Mesenchymal stem cell (in vitro differentiated cells and primary cell): ENCODE measurements around the gene SPHK2.

Experiments used
- DNase-seq: peaks from one replicate; pipeline ENCODE4 v3.0.0-alpha.2; 2013
- H2AFZ ChIP-seq: one replicate; pipeline ENCODE4 v1.6.1; 2013; ENCODE audit warnings: low read depth, mild to moderate bottlenecking, control low read depth, inconsistent platforms, low read length, moderate library complexity
- H2AK5ac ChIP-seq: 2 replicates; pipeline ENCODE4 v1.6.1; 2013; ENCODE audit warnings: low read length, moderate library complexity, mild to moderate bottlenecking, inconsistent platforms; ENCODE audit not compliant: severe bottlenecking
- H2BK120ac ChIP-seq: one replicate; pipeline ENCODE4 v1.6.1; 2013; ENCODE audit warnings: low read depth, mild to moderate bottlenecking, inconsistent platforms, low read length, moderate library complexity
- H2BK12ac ChIP-seq, 2 experiments: one replicate each; pipeline ENCODE4 v1.6.1; 2013; ENCODE audit warnings: inconsistent platforms in 2 of 2, low read length in 2 of 2, mild to moderate bottlenecking in 2 of 2, moderate library complexity in 2 of 2, control low read depth in 1 of 2
- H2BK15ac ChIP-seq: one replicate; pipeline ENCODE4 v1.6.1; 2013; ENCODE audit warnings: mild to moderate bottlenecking, low read depth, inconsistent platforms; ENCODE audit not compliant: poor library complexity, severe bottlenecking
- H2BK5ac ChIP-seq: 2 replicates; pipeline ENCODE4 v1.6.1; 2013; ENCODE audit warnings: low read depth, mild to moderate bottlenecking, low read length, control low read depth, inconsistent platforms; ENCODE audit not compliant: poor library complexity, severe bottlenecking
- H3K14ac ChIP-seq, 2 experiments: one replicate each; pipeline ENCODE4 v1.6.1; 2013; ENCODE audit warnings: inconsistent platforms in 2 of 2, low read length in 2 of 2, control low read depth in 1 of 2, mild to moderate bottlenecking in 1 of 2, moderate library complexity in 1 of 2
- H3K18ac ChIP-seq, 2 experiments: one replicate each; pipeline ENCODE4 v1.6.1; 2013; ENCODE audit warnings: inconsistent platforms in 2 of 2, low read length in 2 of 2, control low read depth in 1 of 2, low read depth in 1 of 2, mild to moderate bottlenecking in 1 of 2
- H3K23ac ChIP-seq, 2 experiments: one replicate each; pipeline ENCODE4 v1.6.1; 2013; ENCODE audit warnings: inconsistent platforms in 2 of 2, low read length in 2 of 2, mild to moderate bottlenecking in 2 of 2, moderate library complexity in 2 of 2, control low read depth in 1 of 2
- H3K27ac ChIP-seq: 2 replicates; pipeline ENCODE4 v1.5.1; 2013; ENCODE audit warnings: mild to moderate bottlenecking, moderate library complexity, low read length, control low read depth, inconsistent platforms; ENCODE audit not compliant: poor library complexity, severe bottlenecking
- H3K27me3 ChIP-seq, 2 experiments: 2 replicates each; pipeline versions ENCODE4 v1.6.1 to v1.7.0; 2013; ENCODE audit warnings: low read length in 2 of 2, mild to moderate bottlenecking in 2 of 2, moderate library complexity in 2 of 2, control low read depth in 1 of 2, inconsistent platforms in 1 of 2; ENCODE audit not compliant: control insufficient read depth in 1 of 2, insufficient read depth in 1 of 2
- H3K36me3 ChIP-seq, 2 experiments: 2 replicates each; pipeline versions ENCODE4 v1.6.1 to v1.7.0; 2013; ENCODE audit warnings: low read length in 2 of 2, control low read depth in 1 of 2, inconsistent platforms in 1 of 2, low read depth in 1 of 2, mild to moderate bottlenecking in 1 of 2; ENCODE audit not compliant: insufficient read depth in 2 of 2, control insufficient read depth in 1 of 2
- H3K4ac ChIP-seq, 2 experiments: one replicate each; pipeline ENCODE4 v1.6.1; 2013; ENCODE audit warnings: inconsistent platforms in 2 of 2, low read length in 2 of 2, mild to moderate bottlenecking in 2 of 2, moderate library complexity in 2 of 2, control low read depth in 1 of 2, low read depth in 1 of 2
- H3K4me1 ChIP-seq: 2 replicates; pipeline ENCODE4 v1.6.1; 2013; ENCODE audit warnings: low read depth, low read length, control low read depth; ENCODE audit not compliant: control insufficient read depth, insufficient read depth
- H3K4me2 ChIP-seq: 2 replicates; pipeline ENCODE4 v1.6.1; 2013; ENCODE audit warnings: low read length, mild to moderate bottlenecking, inconsistent platforms; ENCODE audit not compliant: poor library complexity, severe bottlenecking
- H3K4me3 ChIP-seq, 2 experiments: 2 replicates each; pipeline versions ENCODE4 v1.5.1 to v1.7.0; 2013; ENCODE audit warnings: low read length in 2 of 2, mild to moderate bottlenecking in 2 of 2, control low read depth in 1 of 2, low read depth in 1 of 2; ENCODE audit not compliant: insufficient read depth in 1 of 2
- H3K79me1 ChIP-seq: replicated peaks from 2 replicates; pipeline ENCODE4 v1.6.1; 2013; ENCODE audit warnings: mild to moderate bottlenecking, control low read depth, low read length, inconsistent platforms; ENCODE audit not compliant: poor library complexity, severe bottlenecking
- H3K9ac ChIP-seq: 2 replicates; pipeline ENCODE4 v1.7.0; 2013; ENCODE audit warnings: mild to moderate bottlenecking, low read length, moderate library complexity
- H3K9me3 ChIP-seq: 2 replicates; pipeline ENCODE4 v1.7.0; 2013; ENCODE audit warnings: mild to moderate bottlenecking, low read length; ENCODE audit not compliant: control insufficient read depth
- H4K8ac ChIP-seq: one replicate; pipeline ENCODE4 v1.6.1; 2013; ENCODE audit warnings: inconsistent platforms, mild to moderate bottlenecking, low read length, moderate library complexity
- H4K91ac ChIP-seq: one replicate; pipeline ENCODE4 v1.6.1; 2013; ENCODE audit warnings: mild to moderate bottlenecking, low read length, inconsistent platforms
- WGBS: methylation state at CpG from one replicate; pipeline ENCODE4 v1.1.7; 2013; ENCODE audit warnings: mixed read lengths; 5-methylcytosine and 5-hydroxymethylcytosine counted together

The SPHK2 gene

GRCh38 chr19:48623556-48624066 is 4.3 kb downstream of the SPHK2 start:
- H3K4me1 ChIP-seq: peaks cover 19% of the 10 kb centered on the region
- H3K9ac ChIP-seq: peak overlapping the region; percentile 89
- peak overlapping the region in 1 of 2 experiments; percentile 42 for H3K4ac ChIP-seq
- peaks cover 18 to 23% of the 10 kb centered on the region in 2 experiments for H3K36me3 ChIP-seq
- H3K79me1 ChIP-seq: peaks cover 20% of the 10 kb centered on the region
- no peaks in the 10 kb centered on the region for H3K9me3 ChIP-seq
- WGBS: 36% methylated on average over 8 of the region's 8 CpGs
- H2BK5ac ChIP-seq: no peak overlapping the region
- no peak overlapping the region for H2AFZ ChIP-seq
- peak overlapping the region; percentile 70 for H3K4me2 ChIP-seq
- H4K8ac ChIP-seq: peak overlapping the region; percentile 61
- H3K23ac ChIP-seq: no peak overlapping the region
- H2BK15ac ChIP-seq: no peak overlapping the region
- no peak overlapping the region for H4K91ac ChIP-seq
- peak overlapping the region; percentile 21 to 76 for H3K4me3 ChIP-seq
- no peaks in the 10 kb centered on the region for H3K27me3 ChIP-seq
- peak overlapping the region; percentile 69 for H3K27ac ChIP-seq
- H2BK12ac ChIP-seq: no peak overlapping the region
- peak overlapping the region; percentile 23 for H2AK5ac ChIP-seq
- peak overlapping the region; percentile 30 to 46 for H3K18ac ChIP-seq
- H2BK120ac ChIP-seq: no peak overlapping the region
- H3K14ac ChIP-seq: no peak overlapping the region
- no peak for DNase-seq

DNA sequence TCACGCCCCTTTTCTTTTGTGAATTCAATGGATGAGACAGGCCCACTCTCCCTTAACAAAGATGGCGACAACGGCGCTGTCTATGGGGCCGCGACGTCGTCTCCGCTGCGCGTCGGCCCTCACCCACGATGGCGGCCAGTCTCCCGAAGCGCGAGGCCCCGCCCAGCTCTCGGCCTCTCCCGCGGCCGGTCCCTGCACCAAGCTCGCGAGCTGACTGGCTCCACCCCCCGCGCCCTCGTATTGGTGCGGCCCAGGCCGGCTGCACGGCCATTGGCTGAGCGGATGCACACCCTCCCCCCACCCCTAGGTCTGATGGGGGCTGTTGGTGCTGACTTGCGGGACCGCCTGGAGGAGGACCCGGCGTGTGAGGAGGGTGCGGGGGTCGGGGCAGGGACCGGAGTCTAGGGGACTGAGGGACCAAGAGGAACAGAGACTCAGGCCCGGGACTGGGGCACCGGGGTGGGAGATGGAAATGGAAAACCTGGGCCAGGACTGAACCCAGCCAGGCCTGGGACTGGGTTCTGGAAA is 4.8 kb downstream of the SPHK2 start:
- peak; percentile 98 for DNase-seq
- H3K9me3 ChIP-seq: no peaks in the 10 kb centered on the region
- H2BK12ac ChIP-seq: no peak overlapping the region
- H3K4me2 ChIP-seq: peak overlapping the region; percentile 82
- H3K4ac ChIP-seq: peak overlapping the region in 1 of 2 experiments; percentile 42
- H3K18ac ChIP-seq: no peak overlapping the region
- no peak overlapping the region for H4K8ac ChIP-seq
- H2AFZ ChIP-seq: no peak overlapping the region
- H3K27ac ChIP-seq: peak overlapping the region; percentile 69
- peaks cover 23% of the 10 kb centered on the region for H3K4me1 ChIP-seq
- peaks cover 20% of the 10 kb centered on the region for H3K79me1 ChIP-seq
- no peak overlapping the region for H2BK5ac ChIP-seq
- peaks cover 18 to 29% of the 10 kb centered on the region in 2 experiments for H3K36me3 ChIP-seq
- H3K23ac ChIP-seq: no peak overlapping the region
- peak overlapping the region; percentile 55 to 79 for H3K4me3 ChIP-seq
- peak overlapping the region; percentile 89 for H3K9ac ChIP-seq
- WGBS: under 1% methylated on average over 29 of the region's 40 CpGs
- H2AK5ac ChIP-seq: no peak overlapping the region
- no peaks in the 10 kb centered on the region for H3K27me3 ChIP-seq
- H2BK120ac ChIP-seq: no peak overlapping the region
- no peak overlapping the region for H3K14ac ChIP-seq
- no peak overlapping the region for H2BK15ac ChIP-seq
- H4K91ac ChIP-seq: no peak overlapping the region

DNA sequence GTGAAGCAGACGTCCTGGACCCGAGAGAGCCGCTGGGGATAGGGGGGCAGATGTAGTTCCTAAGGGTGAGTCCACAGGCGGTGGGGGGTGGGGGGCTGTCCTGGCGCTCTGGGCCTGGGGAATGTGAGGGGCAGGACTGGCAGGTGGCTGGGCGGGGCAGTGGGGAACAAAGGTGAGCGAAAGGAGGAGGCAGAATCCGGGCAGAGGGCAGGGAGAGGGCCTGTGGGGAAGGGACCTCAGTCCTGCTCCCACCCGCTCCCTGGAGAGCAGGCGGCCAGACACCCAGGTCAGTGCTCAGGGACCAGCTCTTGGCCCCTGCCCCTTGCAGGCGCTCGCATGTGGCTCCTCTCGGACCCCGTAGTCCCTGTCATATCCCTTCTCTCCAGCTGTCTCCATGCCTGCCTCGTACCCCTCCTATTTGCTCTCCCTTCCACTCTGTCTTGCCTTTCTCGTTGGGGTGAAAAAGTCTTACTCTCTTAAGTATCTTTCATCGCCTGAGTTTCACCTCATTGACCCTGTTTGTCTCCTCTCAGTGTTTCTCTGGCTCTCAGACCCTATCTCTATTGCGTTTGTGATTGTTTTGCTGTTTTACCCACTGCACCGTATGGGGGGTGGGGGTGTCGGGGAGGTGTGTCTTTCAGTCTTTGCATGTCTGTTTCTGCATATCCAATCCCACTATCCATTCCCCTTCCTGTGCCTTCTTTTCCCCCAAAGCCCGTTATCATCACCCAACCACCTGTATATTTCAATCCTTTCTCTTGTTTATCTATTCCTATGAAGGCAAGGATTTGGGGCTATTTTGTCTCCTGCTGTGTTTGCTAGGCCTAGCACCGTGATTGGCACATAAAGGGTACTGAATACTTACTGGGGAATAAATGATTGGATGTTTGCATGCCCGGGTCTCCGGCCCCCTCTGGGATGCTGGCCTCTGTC is 5.8 kb downstream of the SPHK2 start:
- no peak overlapping the region for H3K18ac ChIP-seq
- no peak overlapping the region for H4K8ac ChIP-seq
- H2AK5ac ChIP-seq: no peak overlapping the region
- H3K4me3 ChIP-seq: peak overlapping the region in 1 of 2 experiments; percentile 79
- no peak overlapping the region for H4K91ac ChIP-seq
- no peak overlapping the region for H2BK15ac ChIP-seq
- no peak for DNase-seq
- H3K14ac ChIP-seq: no peak overlapping the region
- peak overlapping the region; percentile 82 for H3K4me2 ChIP-seq
- no peak overlapping the region for H2AFZ ChIP-seq
- WGBS: 57% methylated on average over 20 of the region's 24 CpGs
- H3K27me3 ChIP-seq: no peaks in the 10 kb centered on the region
- peaks cover 23 to 36% of the 10 kb centered on the region in 2 experiments for H3K36me3 ChIP-seq
- peaks cover 31% of the 10 kb centered on the region for H3K4me1 ChIP-seq
- H3K4ac ChIP-seq: no peak overlapping the region
- no peak overlapping the region for H3K27ac ChIP-seq
- peaks cover 17% of the 10 kb centered on the region for H3K79me1 ChIP-seq
- H3K9ac ChIP-seq: peak overlapping the region; percentile 87
- no peak overlapping the region for H2BK5ac ChIP-seq
- H2BK12ac ChIP-seq: peak overlapping the region in 1 of 2 experiments; percentile 30
- no peaks in the 10 kb centered on the region for H3K9me3 ChIP-seq
- no peak overlapping the region for H2BK120ac ChIP-seq
- no peak overlapping the region for H3K23ac ChIP-seq

- H4K91ac ChIP-seq: no peak overlapping the region
- no peak overlapping the region for H3K27ac ChIP-seq
- no peak overlapping the region for H3K9ac ChIP-seq
- no peak overlapping the region for H2AFZ ChIP-seq
- H3K27me3 ChIP-seq: no peaks in the 10 kb centered on the region
- H3K79me1 ChIP-seq: peaks cover 14% of the 10 kb centered on the region
- no peak overlapping the region for H2BK120ac ChIP-seq
- H3K4me3 ChIP-seq: no peak overlapping the region
- no peak overlapping the region for H3K23ac ChIP-seq
- DNase-seq: no peak
- no peak overlapping the region for H4K8ac ChIP-seq
- H3K4me1 ChIP-seq: peaks cover 36% of the 10 kb centered on the region
- H2BK5ac ChIP-seq: no peak overlapping the region
- H3K14ac ChIP-seq: no peak overlapping the region
- no peak overlapping the region for H2BK12ac ChIP-seq
- no peaks in the 10 kb centered on the region for H3K9me3 ChIP-seq
- no peak overlapping the region for H3K18ac ChIP-seq
- H3K4ac ChIP-seq: no peak overlapping the region
- H3K36me3 ChIP-seq: peaks cover 31 to 39% of the 10 kb centered on the region in 2 experiments
- no peak overlapping the region for H2AK5ac ChIP-seq
- H2BK15ac ChIP-seq: no peak overlapping the region
- H3K4me2 ChIP-seq: no peak overlapping the region
- WGBS: 97% methylated on average over 30 of the region's 30 CpGs
These were observed 6.6 kb downstream of the SPHK2 start for GRCh38 chr19:48625891-48626327.
